ENCODE data around the gene LRRC49.

DNA sequence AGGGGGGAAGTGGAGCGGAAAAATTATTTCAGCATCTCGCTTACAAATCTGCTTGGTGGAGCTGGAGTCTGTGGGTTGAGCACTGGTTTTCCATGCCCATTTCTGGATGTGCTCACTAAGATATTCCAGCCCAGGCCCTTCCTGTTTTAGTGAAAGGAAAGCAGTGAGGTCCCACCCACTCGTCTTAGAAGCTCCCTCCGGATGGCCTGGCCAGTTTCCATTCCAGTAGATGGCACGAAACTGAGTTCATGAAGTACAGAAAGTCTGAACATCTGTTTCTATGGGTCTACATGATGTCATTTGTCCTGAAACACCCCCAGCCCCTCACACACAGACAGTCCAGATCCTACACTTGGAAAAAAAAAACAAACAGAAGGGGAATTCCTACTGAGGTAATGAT, 190.7 kb downstream of the LRRC49 start:
- TF ChIP-seq, protein P1, sequence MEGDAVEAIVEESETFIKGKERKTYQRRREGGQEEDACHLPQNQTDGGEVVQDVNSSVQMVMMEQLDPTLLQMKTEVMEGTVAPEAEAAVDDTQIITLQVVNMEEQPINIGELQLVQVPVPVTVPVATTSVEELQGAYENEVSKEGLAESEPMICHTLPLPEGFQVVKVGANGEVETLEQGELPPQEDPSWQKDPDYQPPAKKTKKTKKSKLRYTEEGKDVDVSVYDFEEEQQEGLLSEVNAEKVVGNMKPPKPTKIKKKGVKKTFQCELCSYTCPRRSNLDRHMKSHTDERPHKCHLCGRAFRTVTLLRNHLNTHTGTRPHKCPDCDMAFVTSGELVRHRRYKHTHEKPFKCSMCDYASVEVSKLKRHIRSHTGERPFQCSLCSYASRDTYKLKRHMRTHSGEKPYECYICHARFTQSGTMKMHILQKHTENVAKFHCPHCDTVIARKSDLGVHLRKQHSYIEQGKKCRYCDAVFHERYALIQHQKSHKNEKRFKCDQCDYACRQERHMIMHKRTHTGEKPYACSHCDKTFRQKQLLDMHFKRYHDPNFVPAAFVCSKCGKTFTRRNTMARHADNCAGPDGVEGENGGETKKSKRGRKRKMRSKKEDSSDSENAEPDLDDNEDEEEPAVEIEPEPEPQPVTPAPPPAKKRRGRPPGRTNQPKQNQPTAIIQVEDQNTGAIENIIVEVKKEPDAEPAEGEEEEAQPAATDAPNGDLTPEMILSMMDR (IDR thresholded peaks at IDR 0.05; ENCODE audit: low read length): no peak
- no peak for TF ChIP-seq EZH2 (IDR thresholded peaks at IDR 0.05; ENCODE audit: borderline replicate concordance, low read length)

All from OCI-LY1 (cell line).